Pancreas (tissue), 10 donors: Measurements from ENCODE around the gene VASN. TPM values are rescaled to one million over a fixed set of nuclear protein-coding genes. Genes with fewer than 3 reads are reported as not detected.
"Not testable (repeated sequence)": the region's sequence is repeated elsewhere in the genome, so short reads cannot be mapped to it uniquely, and the experiment has no call there.

Source experiments
- ATAC-seq, 4 donors: fragments of 200-7000 bp; cut with Tn5 transposase; one replicate each; pipeline versions ENCODE4 v1.8.0 to v1.9.1; 2020; ENCODE audit warnings: mild to moderate bottlenecking in 4 of 4, moderate library complexity in 4 of 4
- DNase-seq, 6 donors: peaks; one replicate each; pipeline ENCODE4 v3.0.0-alpha.2; 2020
- FAIRE-seq: peaks from 2 replicates; lab custom pipeline; 2012; peaks lifted over from hg19 to GRCh38; lab: Jason Lieb, UNC
- H3K27ac ChIP-seq, 4 donors: fragments of 200-600 bp; sonication (generic); 1 replicate in 3 of 4; 2 replicates in 1 of 4; pipeline versions ENCODE4 v1.5.0 to v1.8.0; 2020
- H3K27me3 ChIP-seq, 4 donors: fragments of 200-600 bp; one replicate each; pipeline ENCODE4 v1.8.0; 2021
- H3K36me3 ChIP-seq, 3 donors: fragments of 200-600 bp; sonication (generic) in 1 of 3; one replicate each; pipeline versions ENCODE4 v1.5.0 to v1.8.0; 2020 to 2021
- H3K4me1 ChIP-seq, 3 donors: fragments of 200-600 bp; one replicate each; pipeline ENCODE4 v1.8.0; 2021
- H3K4me3 ChIP-seq, 4 donors: fragments of 200-600 bp; sonication (generic) in 2 of 4; one replicate each; pipeline versions ENCODE4 v1.5.0 to v1.8.0; 2020 to 2021
- H3K9me3 ChIP-seq, 4 donors: fragments of 200-600 bp; one replicate each; pipeline ENCODE4 v1.8.0; 2021
- WGBS, 2 donors: extraction: QIAGEN DNeasy Blood & Tissue Kit; methylation state at CpG; one replicate each; pipeline ENCODE4 v1.1.7; 2013; 5-methylcytosine and 5-hydroxymethylcytosine counted together
- intact Hi-C, 3 donors: fragments of 100-400 bp; cut with DNase I; formaldehyde crosslinking; loops; one replicate each; pipeline versions ENCODE4 v1.11.1 to v1.14.2; 2022
- polyA plus RNA-seq, 2 donors: library from polyadenylated mRNA; stranded (reverse); fragments of 200-250 nt; gene quantifications; one replicate each; pipeline ENCODE4 v1.2.3, GENCODE V29; 2013
- total RNA-seq, 6 donors: library from RNA; stranded (reverse); fragmentation: NEBNext Ultra II Directional in 4 of 6; extraction: Animal tissue kit (Norgen Biotek cat#: 25700) in 4 of 6; gene quantifications; one replicate each; pipeline versions ENCODE4 v1.2.1 to v1.2.4, GENCODE V29; 2021 to 2023
- TF ChIP-seq, protein P1 (sequence below), 4 donors: fragments of 200-600 bp; sonication (generic) in 3 of 4; IDR thresholded peaks; one replicate each; pipeline versions ENCODE4 v1.5.0 to v1.8.0; 2021; ENCODE audit warnings: antibody characterized with exemption in 4 of 4
- donor health status: healthy with polysubstance abuse.
- donor health status: DM: no; HTN: no; CAD: no; lungs with moderate emphysema.
- donor health status: DM: no; HTN: no; CAD: no.
- donor health status: control.
- donor health status: control.
- donor health status: Bipolar disorder and iron deficiency.
- donor health status: DM: yes; HTN: yes; CAD: no.
- donor health status: DM: no; HTN: no; CAD: no.
- donor health status: DM: no; HTN: no; CAD: no.
- donor health status: DM: yes; HTN: yes; CAD: no.

The VASN gene
- total and polyA plus RNA-seq, 8 donors = 3.1 to 14.8 (median 8.5) TPM

DNA sequence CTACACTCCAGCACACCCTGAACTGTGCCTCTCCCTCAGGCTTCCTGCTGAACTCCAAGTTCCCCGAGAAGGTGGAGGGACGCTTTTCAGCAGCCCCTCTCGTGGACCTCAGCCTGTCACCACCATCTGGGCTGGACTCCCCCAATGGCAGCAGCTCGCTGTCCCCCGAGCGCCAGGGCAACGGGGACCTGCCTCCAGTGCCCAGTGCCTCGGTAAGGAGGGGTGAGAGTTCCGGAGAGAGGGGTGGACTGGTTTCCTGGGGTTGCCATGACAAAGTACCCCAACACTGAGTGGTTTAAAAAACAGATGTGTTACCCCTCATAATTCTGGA lies 38.4 kb upstream of the VASN start:
- Histone ChIP-seq H3K27ac (no peak overlapping the region), H3K9me3 (no peaks in the 10 kb centered on the region), H3K27me3 (no peaks in the 10 kb centered on the region), H3K4me3 (no peak overlapping the region), H3K4me1 (peaks cover 0 to 9% (median 6%) of the 10 kb centered on the region in 3 donors), H3K36me3 (peaks cover 0 to 19% (median 3%) of the 10 kb centered on the region in 3 donors)
- intact Hi-C loops = loop anchor here in 2 of 3 donors (2.0 to 10.0 kb wide), 3 partner anchors 44 to 136 kb away; no protein-coding TSS in a partner anchor
- TF ChIP-seq, protein P1, sequence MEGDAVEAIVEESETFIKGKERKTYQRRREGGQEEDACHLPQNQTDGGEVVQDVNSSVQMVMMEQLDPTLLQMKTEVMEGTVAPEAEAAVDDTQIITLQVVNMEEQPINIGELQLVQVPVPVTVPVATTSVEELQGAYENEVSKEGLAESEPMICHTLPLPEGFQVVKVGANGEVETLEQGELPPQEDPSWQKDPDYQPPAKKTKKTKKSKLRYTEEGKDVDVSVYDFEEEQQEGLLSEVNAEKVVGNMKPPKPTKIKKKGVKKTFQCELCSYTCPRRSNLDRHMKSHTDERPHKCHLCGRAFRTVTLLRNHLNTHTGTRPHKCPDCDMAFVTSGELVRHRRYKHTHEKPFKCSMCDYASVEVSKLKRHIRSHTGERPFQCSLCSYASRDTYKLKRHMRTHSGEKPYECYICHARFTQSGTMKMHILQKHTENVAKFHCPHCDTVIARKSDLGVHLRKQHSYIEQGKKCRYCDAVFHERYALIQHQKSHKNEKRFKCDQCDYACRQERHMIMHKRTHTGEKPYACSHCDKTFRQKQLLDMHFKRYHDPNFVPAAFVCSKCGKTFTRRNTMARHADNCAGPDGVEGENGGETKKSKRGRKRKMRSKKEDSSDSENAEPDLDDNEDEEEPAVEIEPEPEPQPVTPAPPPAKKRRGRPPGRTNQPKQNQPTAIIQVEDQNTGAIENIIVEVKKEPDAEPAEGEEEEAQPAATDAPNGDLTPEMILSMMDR (IDR thresholded peaks at IDR 0.05) = no peak
- 80 to 89% methylated on average over 9 of the region's 9 CpGs for WGBS, 2 donors
- FAIRE-seq (no peak), DNase-seq (no peak), ATAC-seq (no peak)

DNA sequence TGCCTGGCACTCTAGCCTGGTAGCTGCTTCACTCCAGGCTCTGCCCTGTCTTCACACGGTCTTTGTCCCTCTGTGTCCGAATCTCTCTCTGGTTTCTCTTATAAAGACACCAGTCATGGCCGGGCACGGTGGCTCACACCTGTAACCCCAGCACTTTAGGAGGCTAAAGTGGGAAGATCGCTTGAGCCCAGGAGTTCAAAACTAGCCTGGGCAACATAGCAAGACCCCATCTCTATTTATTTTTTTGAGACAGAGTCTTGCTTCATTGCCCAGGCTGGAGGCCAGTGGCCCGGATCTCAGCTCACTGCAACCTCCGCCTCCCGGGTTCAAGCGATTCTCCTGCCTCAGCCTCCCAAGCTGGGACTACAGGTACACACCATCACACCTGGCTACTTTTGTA lies 37.9 kb upstream of the VASN start:
- not testable (repeated sequence) for FAIRE-seq, H3K27ac ChIP-seq, ATAC-seq, H3K27me3 ChIP-seq, H3K4me1 ChIP-seq, DNase-seq, H3K9me3 ChIP-seq, H3K4me3 ChIP-seq
- H3K36me3 ChIP-seq = peaks cover 0 to 19% (median 3%) of the 10 kb centered on the region in 3 donors
- WGBS, 2 donors = 90 to 96% methylated on average over 9 of the region's 9 CpGs
- intact Hi-C loops = loop anchor here in 2 of 3 donors (2.0 to 10.0 kb wide), 3 partner anchors 45 to 136 kb away; no protein-coding TSS in a partner anchor

GRCh38 chr16:4334724-4335495 lies 36.7 kb upstream of the VASN start:
- intact Hi-C loops = loop anchor here (5.0 to 10.0 kb wide), 3 partner anchors 50 to 138 kb away; no protein-coding TSS in a partner anchor
- ATAC-seq = no peak
- peaks cover 0 to 19% (median 3%) of the 10 kb centered on the region in 3 donors for H3K36me3 ChIP-seq
- no peak for FAIRE-seq
- TF ChIP-seq, protein P1 (IDR thresholded peaks at IDR 0.05) = no peak
- 87 to 88% methylated on average over 32 of the region's 32 CpGs for WGBS, 2 donors
- no peaks in the 10 kb centered on the region for H3K4me1 ChIP-seq
- H3K27me3 ChIP-seq = no peaks in the 10 kb centered on the region
- no peak overlapping the region for H3K27ac ChIP-seq
- DNase-seq = peak in 2 of 6 donors; percentile 57 to 67
- no peak overlapping the region for H3K4me3 ChIP-seq
- no peaks in the 10 kb centered on the region for H3K9me3 ChIP-seq

GRCh38 chr16:4336701-4337539 lies 34.7 kb upstream of the VASN start:
- 90 to 91% methylated on average over 38 to 41 of the region's 41 CpGs for WGBS, 2 donors
- DNase-seq = peak in 2 of 6 donors; percentile 56 to 76
- ATAC-seq = no peak
- Histone ChIP-seq H3K4me1 (no peaks in the 10 kb centered on the region), H3K27ac (no peak overlapping the region), H3K4me3 (no peak overlapping the region), H3K36me3 (peaks cover 0 to 19% (median 3%) of the 10 kb centered on the region in 3 donors), H3K27me3 (no peaks in the 10 kb centered on the region), H3K9me3 (no peaks in the 10 kb centered on the region)
- TF ChIP-seq, protein P1 (IDR thresholded peaks at IDR 0.05) = no peak
- no peak for FAIRE-seq
- intact Hi-C loops = loop anchor here in 2 of 3 donors (5.0 to 10.0 kb wide), 2 partner anchors 52 to 130 kb away; no protein-coding TSS in a partner anchor

GRCh38 chr16:4337540-4338088 lies 34.0 kb upstream of the VASN start:
- H3K27ac ChIP-seq = no peak overlapping the region
- H3K27me3 ChIP-seq = no peaks in the 10 kb centered on the region
- H3K36me3 ChIP-seq = peaks cover 0 to 19% (median 3%) of the 10 kb centered on the region in 3 donors
- H3K4me1 ChIP-seq = no peaks in the 10 kb centered on the region
- DNase-seq (peak in 1 of 6 donors; percentile 30), FAIRE-seq (no peak), ATAC-seq (no peak)
- intact Hi-C loops = loop anchor here in 2 of 3 donors (5.0 to 10.0 kb wide), 2 partner anchors 53 to 130 kb away; no protein-coding TSS in a partner anchor
- TF ChIP-seq, protein P1 (IDR thresholded peaks at IDR 0.05) = no peak
- 86 to 90% methylated on average over 11 to 12 of the region's 12 CpGs for WGBS, 2 donors
- no peak overlapping the region for H3K4me3 ChIP-seq
- H3K9me3 ChIP-seq = no peaks in the 10 kb centered on the region
